ENCODE data around the gene ZNF593. TPM values are rescaled to one million over a fixed set of nuclear protein-coding genes. Genes with fewer than 3 reads are reported as not detected.
A peak's percentile ranks its signal among the peaks of the same experiment; 100 is the strongest.

ZNF593 gene
- total and polyA plus RNA-seq, 9 of the 15 experiments (the other 6 are each of a cell fraction or from before 2014, with no cell fraction given): 9.8 to 334 (median 48.2) TPM

- H4K20me1 ChIP-seq (replicated peaks; ENCODE audit: control insufficient read depth, insufficient read depth, low read length): 0 out of 2 replicates have a peak, but pooled peaks cover 6% of the 10 kb centered on the region
- no peaks in the 10 kb centered on the region for H3K27me3 ChIP-seq (ENCODE audit: control insufficient read depth in 2 of 2, insufficient read depth in 2 of 2, low read length in 2 of 2)
- no peak for FAIRE-seq
- no peaks in the 10 kb centered on the region for H3K36me3 ChIP-seq (ENCODE audit: control insufficient read depth, insufficient read depth, low read length)
- in situ Hi-C loops (cut with MboI) (no loop called here), intact Hi-C loops (cut with micrococcal nuclease) (no loop called here)
- H3K4me3 ChIP-seq: no peak overlapping the region
- BruUV-seq (replicated peaks): no TSS peak
- no peak overlapping the region for H3K27ac ChIP-seq (ENCODE audit: extremely low read depth, low read depth, low read length)
- no peaks in the 10 kb centered on the region for H3K9me1 ChIP-seq (ENCODE audit: control insufficient read depth, insufficient read depth, low read length)
- H2AFZ ChIP-seq (ENCODE audit: low read depth, low read length): no peak overlapping the region
- H3K4me2 ChIP-seq (ENCODE audit: insufficient read depth, low read length): no peak overlapping the region
- no peak overlapping the region for H3K9ac ChIP-seq (ENCODE audit: insufficient read depth in 1 of 2, low read depth in 2 of 2, low read length in 2 of 2)
- no peaks in the 10 kb centered on the region for H3K79me2 ChIP-seq (ENCODE audit: control insufficient read depth, insufficient read depth, low read length)
- ChIA-PET POLR2A (interaction anchor here (0.6 kb wide), 1 partner anchor 277 kb away, joined by 3 read pairs; no protein-coding TSS in a partner anchor), CTCF (ENCODE audit: low intra/inter-chr PET ratio) (no interaction called here)
- ATAC-seq: no peak
- no peaks in the 10 kb centered on the region for H3K9me3 ChIP-seq (replicated peaks; ENCODE audit: control insufficient read depth, insufficient read depth, low read depth, low read length)
- TF ChIP-seq CHD4 (IDR thresholded peaks at IDR 0.05; ENCODE audit: insufficient read depth, insufficient replicate concordance, low read depth, low read length, poor library complexity, severe bottlenecking): peak; percentile 34
- peak; percentile 58; the same call in 1 of the 2 replicates for TF ChIP-seq ADNP (tag; IDR thresholded peaks at IDR 0.05)
- TF ChIP-seq RBM25 (IDR thresholded peaks at IDR 0.05; ENCODE audit: low read depth, low read length, severe bottlenecking): peak; percentile 74
- no peak for TF ChIP-seq ZNF431 (CRISPR knock-in tag; IDR thresholded peaks at IDR 0.05)
- peak; percentile 69 for TF ChIP-seq BCOR (IDR thresholded peaks at IDR 0.05)
- TF ChIP-seq SMARCE1 (IDR thresholded peaks at IDR 0.05): no peak
- TF ChIP-seq ZNF395 (CRISPR knock-in tag; IDR thresholded peaks at IDR 0.05): no peak
- peak; percentile 36 to 53; a peak in 2 of 4 replicates for TF ChIP-seq KDM1A (IDR thresholded peaks at IDR 0.05)
- TF ChIP-seq MTA1 (IDR thresholded peaks at IDR 0.05; ENCODE audit: borderline replicate concordance): no peak
- H3K4me1 ChIP-seq (replicated peaks in 1 of 2; ENCODE audit: control insufficient read depth in 2 of 2, insufficient read depth in 2 of 2, low read length in 2 of 2): peaks cover 0 to 27% of the 10 kb centered on the region in 2 experiments; a peak in 2 of 5 replicates
- DNase-seq (ENCODE audit: extremely low read depth in 1 of 4, low spot score in 3 of 4): no peak
- WGBS (ENCODE audit: insufficient coverage, low coverage, missing lambda C conversion rate): 85% methylated on average over 6 of the region's 6 CpGs
These were observed 18.2 kb downstream of the ZNF593 start for GRCh38 chr1:26187882-26188281.
